ENCODE data around the gene ICE1. TPM values are rescaled to one million over a fixed set of nuclear protein-coding genes. Genes with fewer than 3 reads are reported as not detected.
A peak's percentile ranks its signal among the peaks of the same experiment; 100 is the strongest.
"Not testable (repeated sequence)": the region's sequence is repeated elsewhere in the genome, so short reads cannot be mapped to it uniquely, and the experiment has no call there.

Gene ICE1
- polyA plus RNA-seq, 6 donors from 2014 or later: 5.0 to 19.1 (median 13.4) TPM

DNA sequence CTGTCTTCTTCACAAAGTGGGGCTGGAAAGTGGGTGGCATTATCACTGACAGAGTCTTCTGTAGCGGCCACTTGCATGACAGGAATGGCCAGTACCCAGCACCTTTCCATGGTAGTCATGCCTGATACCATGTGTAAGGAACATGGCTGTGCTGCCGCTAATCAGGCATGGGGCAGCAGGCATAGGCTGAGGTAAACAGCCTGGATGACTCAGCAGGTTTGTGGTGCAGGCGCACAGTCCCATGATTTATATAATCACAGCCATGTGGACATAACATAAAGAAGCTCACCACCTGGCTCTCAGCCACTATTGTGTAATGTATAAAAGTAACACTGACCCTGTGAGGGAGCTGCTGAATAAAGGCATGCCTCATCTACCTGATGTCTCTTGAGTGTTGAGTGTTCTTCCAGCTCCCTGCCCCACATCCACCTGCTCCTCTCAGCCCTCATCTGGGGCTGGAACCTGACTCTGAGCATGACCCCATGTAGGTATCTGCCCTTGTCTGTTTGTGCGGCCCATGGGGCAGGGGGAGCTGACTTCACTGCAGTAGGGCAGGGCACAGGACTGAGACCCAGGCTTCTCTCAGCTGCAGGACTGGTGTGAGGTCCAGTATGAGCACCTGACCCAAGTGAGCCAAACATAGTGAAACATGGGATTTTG, 13.2 kb upstream of the ICE1 start:
- DNase-seq: no peak
- H3K4me3 Mint-ChIP-seq: peak overlapping the region in 1 of 8 donors; percentile 15

DNA sequence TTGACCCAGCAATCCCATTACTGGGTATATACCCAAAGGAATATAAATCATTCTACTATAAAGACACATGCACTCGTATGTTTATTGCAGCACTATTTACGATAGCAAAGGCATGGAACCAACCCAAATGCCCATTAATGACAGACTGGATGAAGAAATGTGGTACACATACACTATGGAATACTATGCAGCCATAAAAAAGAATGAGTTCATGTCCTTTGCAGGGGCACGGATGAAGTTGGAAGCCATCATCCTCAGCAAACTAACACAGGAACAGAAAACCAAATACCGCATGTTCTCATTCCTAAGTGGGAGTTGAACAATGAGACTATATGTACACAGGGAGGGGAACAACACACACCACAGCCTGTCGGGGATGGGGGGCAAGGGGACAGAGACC, 8.6 kb upstream of the ICE1 start:
- H3K4me1 Mint-ChIP-seq; DNase-seq; H3K27ac Mint-ChIP-seq; H3K4me3 Mint-ChIP-seq; H3K27me3 Mint-ChIP-seq; ATAC-seq (ENCODE audit: low read depth in 2 of 2): not testable (repeated sequence)
- Mint-ChIP-seq H3K36me3 (peaks cover 23 to 37% of the 10 kb centered on the region in 2 donors), H3K9me3 (peaks cover 5 to 32% (median 28%) of the 10 kb centered on the region in 7 donors)

More for the DNA sequence above, 13.2 kb upstream of the ICE1 start:
- peaks cover 13 to 21% of the 10 kb centered on the region in 2 donors for H3K36me3 Mint-ChIP-seq
- ATAC-seq (ENCODE audit: low read depth in 2 of 2): no peak
- H3K27me3 Mint-ChIP-seq: no peaks in the 10 kb centered on the region
- H3K4me1 Mint-ChIP-seq: no peaks in the 10 kb centered on the region
- H3K27ac Mint-ChIP-seq: peak overlapping the region in 1 of 6 donors; percentile 63
- peaks cover 5 to 49% (median 43%) of the 10 kb centered on the region in 7 donors for H3K9me3 Mint-ChIP-seq

- Mint-ChIP-seq H3K27ac (no peak overlapping the region), H3K9me3 (peaks cover 5 to 26% (median 16%) of the 10 kb centered on the region in 7 donors), H3K27me3 (no peaks in the 10 kb centered on the region), H3K4me3 (no peak overlapping the region), H3K4me1 (peaks cover 0 to 4% (median 0%) of the 10 kb centered on the region in 3 donors), H3K36me3 (peaks cover 23 to 37% of the 10 kb centered on the region in 2 donors)
- ATAC-seq (ENCODE audit: low read depth in 2 of 2): no peak
- DNase-seq: no peak
Measured at GRCh38 chr5:5414999-5415398, 7.5 kb upstream of the ICE1 start.

DNA sequence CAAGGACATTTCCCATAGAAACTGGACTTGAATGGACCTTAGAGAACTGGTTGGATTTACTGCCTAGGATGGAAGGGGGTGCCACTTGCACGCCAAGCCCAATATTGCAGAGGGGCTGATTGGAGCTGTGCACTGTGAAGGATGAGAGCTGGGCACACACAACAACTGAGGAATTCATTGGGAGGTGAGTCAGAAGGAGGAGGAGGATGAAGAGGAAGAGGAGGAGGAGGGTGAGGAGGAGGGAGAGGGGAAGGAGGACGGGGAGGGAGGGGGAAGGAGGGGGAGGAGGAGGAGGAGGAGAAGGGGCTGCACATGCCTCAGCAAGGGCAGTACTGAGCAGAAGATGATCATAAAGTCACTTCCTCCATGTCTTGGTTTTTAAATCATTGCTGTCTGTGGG, 5.7 kb upstream of the ICE1 start:
- Mint-ChIP-seq H3K4me1 (peaks cover 9 to 19% (median 12%) of the 10 kb centered on the region in 3 donors), H3K36me3 (peaks cover 14 to 28% of the 10 kb centered on the region in 2 donors), H3K4me3 (no peak overlapping the region), H3K9me3 (peaks cover 0 to 9% (median 5%) of the 10 kb centered on the region in 7 donors), H3K27me3 (no peaks in the 10 kb centered on the region), H3K27ac (peak overlapping the region in 1 of 6 donors; percentile 52)
- no peak for ATAC-seq (ENCODE audit: low read depth in 2 of 2)
- DNase-seq: no peak

- H3K4me3 Mint-ChIP-seq: peak overlapping the region in 1 of 8 donors; percentile 37
- peaks cover 0 to 5% (median 0%) of the 10 kb centered on the region in 7 donors for H3K9me3 Mint-ChIP-seq
- no peaks in the 10 kb centered on the region for H3K27me3 Mint-ChIP-seq
- peak overlapping the region in 1 of 6 donors; percentile 85 for H3K27ac Mint-ChIP-seq
- DNase-seq (no peak), ATAC-seq (ENCODE audit: low read depth in 2 of 2) (no peak)
- H3K36me3 Mint-ChIP-seq: peaks cover 8 to 25% of the 10 kb centered on the region in 2 donors
- peaks cover 13 to 21% (median 14%) of the 10 kb centered on the region in 3 donors for H3K4me1 Mint-ChIP-seq
Measured at GRCh38 chr5:5418006-5418405, 4.5 kb upstream of the ICE1 start.

GRCh38 chr5:5418764-5419163, 3.7 kb upstream of the ICE1 start:
- Mint-ChIP-seq H3K4me3 (peak overlapping the region in 2 of 8 donors; percentile 21 to 81), H3K27ac (no peak overlapping the region), H3K36me3 (peaks cover 8 to 25% of the 10 kb centered on the region in 2 donors), H3K9me3 (peaks cover 0 to 3% (median 0%) of the 10 kb centered on the region in 7 donors), H3K4me1 (peaks cover 13 to 21% (median 14%) of the 10 kb centered on the region in 3 donors), H3K27me3 (no peaks in the 10 kb centered on the region)
- DNase-seq (no peak), ATAC-seq (ENCODE audit: low read depth in 2 of 2) (no peak)

DNA sequence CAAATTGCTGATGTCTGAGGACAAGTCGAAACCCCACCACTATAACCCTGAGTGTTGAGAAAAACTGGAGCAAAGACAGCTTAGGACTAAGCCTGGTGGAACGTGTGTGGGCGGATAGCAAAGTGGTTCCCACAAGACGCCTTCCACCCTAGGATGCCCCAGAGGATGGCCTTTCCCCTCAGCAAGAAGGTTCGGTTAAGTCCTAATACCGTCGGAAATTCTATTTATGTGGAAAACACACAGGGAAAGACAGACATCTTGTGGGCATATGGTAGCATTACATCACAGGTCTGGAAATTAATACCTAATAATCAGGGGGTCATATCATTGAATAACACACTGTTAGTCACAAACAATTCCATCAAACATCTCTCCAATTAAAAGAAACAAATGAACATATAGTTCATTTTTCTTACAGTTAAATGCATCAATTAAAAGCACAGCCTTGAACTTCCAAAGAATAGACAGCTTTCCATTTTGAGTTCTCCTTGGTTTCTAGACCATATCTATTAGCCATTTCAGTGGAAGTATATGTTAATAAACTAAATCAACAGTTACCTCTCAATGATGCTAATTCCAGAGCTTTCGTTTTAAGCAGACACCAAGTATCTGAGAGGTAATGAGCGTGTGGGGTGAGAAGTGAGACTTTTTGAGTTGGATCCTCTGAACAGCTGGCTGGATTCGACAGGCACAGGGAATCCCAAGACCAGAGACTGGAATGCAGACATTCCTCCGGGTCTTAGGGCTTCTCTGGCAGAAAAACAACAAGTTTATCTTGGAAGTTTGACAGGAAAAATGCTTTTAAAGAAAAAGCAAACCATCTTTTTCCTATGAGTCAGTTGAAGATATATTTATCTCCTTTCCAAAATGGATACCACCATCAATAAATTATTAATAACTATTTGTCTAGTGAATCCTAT, 2.9 kb upstream of the ICE1 start:
- H3K27ac Mint-ChIP-seq: no peak overlapping the region
- ATAC-seq (ENCODE audit: low read depth in 2 of 2) (no peak), DNase-seq (no peak)
- no peaks in the 10 kb centered on the region for H3K9me3 Mint-ChIP-seq
- H3K36me3 Mint-ChIP-seq: peaks cover 8 to 25% of the 10 kb centered on the region in 2 donors
- no peaks in the 10 kb centered on the region for H3K27me3 Mint-ChIP-seq
- peaks cover 13 to 21% (median 14%) of the 10 kb centered on the region in 3 donors for H3K4me1 Mint-ChIP-seq
- peak overlapping the region in 4 of 8 donors; percentile 30 to 81 (median 36) for H3K4me3 Mint-ChIP-seq

GRCh38 chr5:5420251-5420650, 2.2 kb upstream of the ICE1 start:
- H3K27ac Mint-ChIP-seq: peak overlapping the region in 3 of 6 donors; percentile 10 to 98 (median 64)

DNA sequence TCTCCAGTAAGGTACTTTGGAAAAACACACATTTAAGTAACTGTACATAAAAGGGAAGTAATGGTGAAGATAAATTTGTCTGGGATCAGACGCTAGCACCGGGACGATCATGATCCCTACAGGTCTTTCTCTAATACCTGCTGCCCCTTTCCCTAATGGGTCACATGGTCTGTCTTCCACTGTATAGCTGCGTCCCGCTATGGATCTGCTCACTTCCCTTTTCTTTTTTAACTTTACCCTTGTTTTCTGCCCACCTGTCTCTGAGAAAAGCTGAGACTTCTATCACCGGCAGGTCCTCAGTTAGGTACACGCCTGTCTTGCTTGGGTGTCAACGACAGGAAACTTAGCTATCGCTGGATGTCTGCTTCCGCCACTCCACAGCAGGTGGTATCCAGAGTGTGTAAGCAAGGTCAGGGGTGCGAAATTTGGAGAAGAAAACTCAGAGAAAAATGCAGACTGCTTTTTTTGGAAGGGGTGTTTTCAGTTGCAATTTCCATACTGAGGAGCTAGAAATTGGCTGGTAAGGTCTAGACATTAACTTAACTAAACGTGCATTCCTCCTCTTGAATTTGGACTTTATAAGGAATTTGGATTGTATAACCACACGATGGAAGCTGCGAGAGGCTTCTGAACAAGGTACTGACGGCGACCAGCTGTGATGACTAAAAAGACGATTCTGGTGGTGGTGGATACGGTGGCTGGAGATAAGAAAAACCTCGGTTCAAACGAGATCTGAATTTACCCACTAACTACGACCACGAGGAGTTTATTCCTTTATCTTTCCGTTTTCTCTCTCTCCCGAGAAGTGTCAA, 1.1 kb upstream of the ICE1 start:
- H3K9me3 Mint-ChIP-seq: no peaks in the 10 kb centered on the region
- no peaks in the 10 kb centered on the region for H3K27me3 Mint-ChIP-seq
- peaks cover 13 to 21% (median 14%) of the 10 kb centered on the region in 3 donors for H3K4me1 Mint-ChIP-seq
- H3K36me3 Mint-ChIP-seq: peaks cover 5 to 19% of the 10 kb centered on the region in 2 donors
- peak in 1 of 2 donors; percentile 5 for ATAC-seq (ENCODE audit: low read depth in 2 of 2)
- peak; percentile 27 for DNase-seq
- peak overlapping the region in 4 of 8 donors; percentile 10 to 97 (median 96) for H3K4me3 Mint-ChIP-seq
- peak overlapping the region in 5 of 6 donors; percentile 98 to 99 (median 99) for H3K27ac Mint-ChIP-seq

More at GRCh38 chr5:5420251-5420650, 2.2 kb upstream of the ICE1 start:
- H3K4me1 Mint-ChIP-seq: peaks cover 13 to 21% (median 14%) of the 10 kb centered on the region in 3 donors
- no peak for ATAC-seq (ENCODE audit: low read depth in 2 of 2)
- DNase-seq: no peak
- H3K4me3 Mint-ChIP-seq: peak overlapping the region in 3 of 8 donors; percentile 20 to 97 (median 96)
- no peaks in the 10 kb centered on the region for H3K27me3 Mint-ChIP-seq
- H3K36me3 Mint-ChIP-seq: peaks cover 8 to 25% of the 10 kb centered on the region in 2 donors
- H3K9me3 Mint-ChIP-seq: no peaks in the 10 kb centered on the region

- DNase-seq: no peak
- Mint-ChIP-seq H3K9me3 (no peaks in the 10 kb centered on the region), H3K4me3 (peak overlapping the region in 3 of 8 donors; percentile 66 to 97 (median 96)), H3K27ac (peak overlapping the region in 3 of 6 donors; percentile 98 to 99 (median 98)), H3K4me1 (peaks cover 17 to 32% (median 19%) of the 10 kb centered on the region in 3 donors), H3K36me3 (peaks cover 0 to 3% of the 10 kb centered on the region in 2 donors), H3K27me3 (no peaks in the 10 kb centered on the region)
- peak; percentile 20 to 29 for ATAC-seq (ENCODE audit: low read depth in 2 of 2)
Measured at GRCh38 chr5:5422819-5423515, 490 bp downstream of the ICE1 start.

DNA sequence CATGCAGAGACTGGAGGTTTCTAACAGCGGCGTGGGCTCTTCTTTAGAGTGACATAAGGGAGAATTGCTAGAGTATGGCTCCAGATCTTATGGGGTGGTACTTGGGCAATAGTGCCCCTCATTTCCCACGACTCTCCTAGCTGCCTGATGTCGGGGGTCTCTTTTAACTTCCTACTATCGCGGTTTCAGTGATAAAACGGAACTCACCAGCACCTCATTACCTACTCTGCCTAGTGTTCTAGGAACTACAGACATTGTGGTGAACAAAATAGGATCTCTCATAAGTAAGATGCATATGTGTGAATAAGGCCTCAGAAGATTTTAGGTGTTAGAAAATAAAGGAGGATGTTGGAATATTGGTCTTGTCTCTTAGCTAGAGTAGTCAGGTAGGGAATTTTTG, 1.1 kb downstream of the ICE1 start:
- no peak for ATAC-seq (ENCODE audit: low read depth in 2 of 2)
- H3K4me1 Mint-ChIP-seq: peaks cover 20 to 34% (median 21%) of the 10 kb centered on the region in 3 donors
- H3K9me3 Mint-ChIP-seq: no peaks in the 10 kb centered on the region
- DNase-seq: no peak
- H3K36me3 Mint-ChIP-seq: no peaks in the 10 kb centered on the region
- no peak overlapping the region for H3K27ac Mint-ChIP-seq
- H3K4me3 Mint-ChIP-seq: no peak overlapping the region
- H3K27me3 Mint-ChIP-seq: no peaks in the 10 kb centered on the region

- Mint-ChIP-seq H3K27me3 (no peaks in the 10 kb centered on the region), H3K4me3 (no peak overlapping the region), H3K36me3 (no peaks in the 10 kb centered on the region), H3K9me3 (no peaks in the 10 kb centered on the region), H3K27ac (no peak overlapping the region), H3K4me1 (peaks cover 30 to 36% (median 33%) of the 10 kb centered on the region in 3 donors)
- no peak for DNase-seq
- no peak for ATAC-seq (ENCODE audit: low read depth in 2 of 2)
Measured at GRCh38 chr5:5424736-5425135, 2.3 kb downstream of the ICE1 start.
